KMS-11 (cell line): ENCODE results near the gene ATP1A2.
A peak's percentile ranks its signal among the peaks of the same experiment; 100 is the strongest.

Experiments used
- H2AFZ ChIP-seq: fragments of 200-600 bp; sonication (generic); 2 replicates; pipeline ENCODE4 v1.6.1; 2016; ENCODE audit warnings: antibody characterized with exemption, mixed run types, low read depth
- H3K27ac ChIP-seq: fragments of 200-600 bp; sonication (generic); 2 replicates; pipeline ENCODE4 v1.6.1; 2016; ENCODE audit warnings: mild to moderate bottlenecking, mixed run types
- H3K27me3 ChIP-seq: fragments of 200-600 bp; sonication (generic); 2 replicates; pipeline ENCODE4 v1.6.1; 2017; ENCODE audit warnings: mild to moderate bottlenecking, low read depth, mixed run types, moderate library complexity; ENCODE audit not compliant: insufficient read depth
- H3K36me3 ChIP-seq: fragments of 200-600 bp; sonication (generic); 2 replicates; pipeline ENCODE4 v1.6.1; 2017; ENCODE audit warnings: mild to moderate bottlenecking, mixed run types; ENCODE audit not compliant: insufficient read depth
- H3K4me1 ChIP-seq: fragments of 200-600 bp; sonication (generic); 2 replicates; pipeline ENCODE4 v1.6.1; 2016; ENCODE audit warnings: mild to moderate bottlenecking, low read depth, mixed run types; ENCODE audit not compliant: poor library complexity, severe bottlenecking
- H3K4me2 ChIP-seq: fragments of 200-600 bp; sonication (generic); 2 replicates; pipeline ENCODE4 v1.7.0; 2016; ENCODE audit warnings: mild to moderate bottlenecking, mixed run types
- H3K4me3 ChIP-seq: fragments of 200-600 bp; sonication (generic); IDR thresholded peaks from 2 replicates; pipeline ENCODE4 v1.6.1; 2017; ENCODE audit warnings: low read depth, low read length, mixed read lengths; ENCODE audit not compliant: insufficient read depth
- H3K79me2 ChIP-seq: fragments of 200-600 bp; sonication (generic); 2 replicates; pipeline ENCODE4 v1.6.1; 2016; ENCODE audit warnings: low read depth, mixed run types; ENCODE audit not compliant: insufficient read depth
- H3K9ac ChIP-seq: fragments of 200-600 bp; sonication (generic); 2 replicates; pipeline ENCODE4 v1.6.1; 2016; ENCODE audit warnings: mild to moderate bottlenecking, mixed run types
- H4K20me1 ChIP-seq: fragments of 200-600 bp; sonication (generic); 2 replicates; pipeline ENCODE4 v1.6.1; 2016; ENCODE audit warnings: mild to moderate bottlenecking, mixed run types; ENCODE audit not compliant: insufficient read depth
- CTCF ChIP-seq: fragments of 200-600 bp; sonication (generic); conservative IDR thresholded peaks from 2 replicates; pipeline ENCODE4 v1.6.1; 2017; ENCODE audit warnings: low read depth, mild to moderate bottlenecking, antibody characterized with exemption, low read length, moderate library complexity, mixed read lengths

The ATP1A2 gene

DNA sequence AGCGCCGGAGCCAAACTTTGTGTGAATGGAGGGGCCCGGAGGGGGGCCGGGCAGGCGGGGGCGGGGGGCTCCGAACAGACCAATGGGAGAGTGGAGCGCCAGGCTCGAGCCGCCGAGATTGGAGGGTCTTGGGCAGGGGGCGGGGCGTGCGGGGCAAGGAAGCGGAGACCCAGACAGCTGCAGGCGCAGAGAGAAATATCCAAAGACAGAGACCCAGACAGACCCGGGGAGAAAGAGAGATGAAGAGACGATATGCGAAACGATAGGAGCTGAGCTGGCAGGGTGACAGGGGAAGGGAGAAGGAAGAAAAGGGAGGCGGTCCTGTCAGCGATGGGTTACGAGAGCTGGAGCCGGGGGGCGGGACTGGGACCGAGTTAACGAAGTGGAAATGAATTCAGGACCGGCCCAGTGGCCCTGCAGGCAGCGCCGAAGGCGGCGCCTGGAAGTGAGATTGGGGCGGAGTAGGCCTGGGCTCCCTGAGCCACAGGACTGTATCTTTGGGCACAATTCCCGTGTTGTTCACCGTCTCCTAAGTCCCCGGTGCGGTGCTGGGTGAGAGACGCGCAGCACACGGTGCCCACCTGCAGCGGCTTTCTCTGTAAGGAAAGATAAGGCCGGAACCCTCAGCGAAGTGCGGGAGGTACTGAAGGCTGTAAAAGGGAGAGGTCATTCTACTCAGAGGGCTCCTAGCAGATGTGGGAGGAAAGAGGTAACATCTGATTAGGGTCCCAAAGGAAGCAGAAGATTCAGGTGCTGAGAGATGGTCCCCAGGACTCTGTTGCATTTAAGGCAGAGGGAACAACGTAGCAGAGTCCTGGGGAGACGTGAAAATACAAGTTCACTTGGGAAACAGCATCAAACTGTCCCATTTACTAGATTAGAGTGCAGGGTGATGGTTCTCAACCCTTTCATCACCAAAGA lies 45.1 kb upstream of the ATP1A2 start:
- Histone ChIP-seq H3K4me3 (peak overlapping the region; percentile 8), H3K79me2 (no peaks in the 10 kb centered on the region), H4K20me1 (no peaks in the 10 kb centered on the region), H3K27ac (no peak overlapping the region), H3K36me3 (no peaks in the 10 kb centered on the region), H2AFZ (peak overlapping the region; percentile 19; the same call in 1 of the 2 replicates), H3K4me1 (peaks cover 32% of the 10 kb centered on the region), H3K4me2 (peak overlapping the region; percentile 35), H3K9ac (no peak overlapping the region), H3K27me3 (no peaks in the 10 kb centered on the region)
- no peak for TF ChIP-seq CTCF

DNA sequence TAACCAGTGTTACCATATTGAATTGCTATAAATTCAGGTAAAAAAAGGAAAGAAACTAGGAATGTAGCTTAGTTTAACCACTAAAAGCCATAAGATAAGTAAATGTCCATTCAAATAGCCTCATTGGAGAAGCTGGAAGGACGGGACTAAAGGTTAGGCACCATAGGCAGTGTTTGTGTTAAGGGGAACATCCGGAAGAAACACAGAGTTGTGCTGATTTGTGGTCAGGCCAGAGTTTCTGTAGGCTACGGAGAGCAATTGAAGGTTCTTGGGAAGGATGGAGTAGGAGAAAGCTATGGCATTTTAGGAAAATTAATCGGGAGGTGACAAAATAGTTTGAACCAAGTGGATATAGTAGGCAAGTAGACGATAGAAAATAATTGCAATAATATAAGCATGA lies 44.3 kb upstream of the ATP1A2 start:
- Histone ChIP-seq H3K27ac (peak overlapping the region; percentile 62; the same call in 1 of the 2 replicates), H3K79me2 (no peaks in the 10 kb centered on the region), H3K36me3 (no peaks in the 10 kb centered on the region), H3K27me3 (no peaks in the 10 kb centered on the region), H3K4me1 (peaks cover 32% of the 10 kb centered on the region), H3K4me2 (peak overlapping the region; percentile 35), H2AFZ (peak overlapping the region; percentile 32; the same call in 1 of the 2 replicates), H3K9ac (no peak overlapping the region), H4K20me1 (no peaks in the 10 kb centered on the region), H3K4me3 (peak overlapping the region; percentile 8)
- TF ChIP-seq CTCF: no peak

- Histone ChIP-seq H3K4me3 (no peak overlapping the region), H3K79me2 (no peaks in the 10 kb centered on the region), H2AFZ (no peak overlapping the region), H3K36me3 (no peaks in the 10 kb centered on the region), H3K9ac (no peak overlapping the region), H3K27me3 (peaks cover 6% of the 10 kb centered on the region; the same call in 1 of the 2 replicates), H3K27ac (no peak overlapping the region), H3K4me2 (no peak overlapping the region), H4K20me1 (no peaks in the 10 kb centered on the region), H3K4me1 (peaks cover 40% of the 10 kb centered on the region)
- TF ChIP-seq CTCF: no peak
Measured at GRCh38 chr1:160074865-160075264, 40.7 kb upstream of the ATP1A2 start.

GRCh38 chr1:160075836-160076235 lies 39.7 kb upstream of the ATP1A2 start:
- no peak overlapping the region for H2AFZ ChIP-seq
- H4K20me1 ChIP-seq: no peaks in the 10 kb centered on the region
- H3K36me3 ChIP-seq: no peaks in the 10 kb centered on the region
- no peak overlapping the region for H3K4me3 ChIP-seq
- peaks cover 46% of the 10 kb centered on the region for H3K4me1 ChIP-seq
- no peaks in the 10 kb centered on the region for H3K79me2 ChIP-seq
- no peak for TF ChIP-seq CTCF
- H3K4me2 ChIP-seq: no peak overlapping the region
- H3K27ac ChIP-seq: no peak overlapping the region
- H3K9ac ChIP-seq: no peak overlapping the region
- peaks cover 15% of the 10 kb centered on the region; the same call in 1 of the 2 replicates for H3K27me3 ChIP-seq
